Erythroblast (primary cell): ENCODE results near the gene WDFY1.

ENCODE experiments used
- GATA1 ChIP-seq: IDR thresholded peaks from 2 replicates; pipeline ENCODE4 v1.6.1; 2011; ENCODE audit warnings: low read depth, mild to moderate bottlenecking, control low read depth, low read length, moderate library complexity
- POLR2A ChIP-seq: IDR thresholded peaks from 2 replicates; pipeline ENCODE4 v1.6.1; 2011; ENCODE audit warnings: mild to moderate bottlenecking, low read length

GRCh38 chr2:223856584-223856983, 88.6 kb downstream of the WDFY1 start:
- TF ChIP-seq POLR2A (no peak), GATA1 (no peak)
